ENCODE measurements around the gene MFSD1.

MFSD1 gene

GRCh38 chr3:158802409-158803268 is 785 bp downstream of the MFSD1 start:
- H3K4me3 ChIP-seq (ENCODE audit: low read length) = peak overlapping the region; percentile 92
- H3K9me3 ChIP-seq (ENCODE audit: insufficient read depth, low read length) = no peaks in the 10 kb centered on the region
- H3K4me2 ChIP-seq (ENCODE audit: low read length) = peak overlapping the region; percentile 81
- peak overlapping the region; percentile 49 for H3K9ac ChIP-seq (ENCODE audit: low read length)
- no peak overlapping the region for H3K27ac ChIP-seq (ENCODE audit: low read length)
- TF ChIP-seq EZH2phosphoT487 (IDR thresholded peaks at IDR 0.05; ENCODE audit: low read depth) = no peak
- no peak for TF ChIP-seq CTCF (IDR thresholded peaks at IDR 0.05; ENCODE audit: low read depth, low read length)
- peaks cover 14% of the 10 kb centered on the region for H3K4me1 ChIP-seq (ENCODE audit: low read length)
- H3K36me3 ChIP-seq (replicated peaks; ENCODE audit: low read depth, low read length) = peaks cover 5% of the 10 kb centered on the region
- H3K79me2 ChIP-seq (ENCODE audit: low read length) = peaks cover 14% of the 10 kb centered on the region
- peak overlapping the region; percentile 76 for H2AFZ ChIP-seq (ENCODE audit: low read depth, low read length)
- H4K20me1 ChIP-seq (ENCODE audit: insufficient read depth, low read length) = no peaks in the 10 kb centered on the region
- H3K27me3 ChIP-seq (ENCODE audit: low read depth, low read length) = no peaks in the 10 kb centered on the region

GRCh38 chr3:158804441-158804840 is 2.6 kb downstream of the MFSD1 start:
- no peak overlapping the region for H3K4me2 ChIP-seq (ENCODE audit: low read length)
- no peaks in the 10 kb centered on the region for H3K9me3 ChIP-seq (ENCODE audit: insufficient read depth, low read length)
- H3K36me3 ChIP-seq (replicated peaks; ENCODE audit: low read depth, low read length) = peaks cover 15% of the 10 kb centered on the region
- H3K9ac ChIP-seq (ENCODE audit: low read length) = no peak overlapping the region
- peaks cover 14% of the 10 kb centered on the region for H3K79me2 ChIP-seq (ENCODE audit: low read length)
- H3K27me3 ChIP-seq (ENCODE audit: low read depth, low read length) = no peaks in the 10 kb centered on the region
- no peak overlapping the region for H3K4me3 ChIP-seq (ENCODE audit: low read length)
- no peak overlapping the region for H3K27ac ChIP-seq (ENCODE audit: low read length)
- no peaks in the 10 kb centered on the region for H4K20me1 ChIP-seq (ENCODE audit: insufficient read depth, low read length)
- peaks cover 14% of the 10 kb centered on the region for H3K4me1 ChIP-seq (ENCODE audit: low read length)
- no peak for TF ChIP-seq EZH2phosphoT487 (IDR thresholded peaks at IDR 0.05; ENCODE audit: low read depth)
- no peak for TF ChIP-seq CTCF (IDR thresholded peaks at IDR 0.05; ENCODE audit: low read depth, low read length)
- H2AFZ ChIP-seq (ENCODE audit: low read depth, low read length) = no peak overlapping the region

GRCh38 chr3:158808697-158809096 is 6.8 kb downstream of the MFSD1 start:
- no peaks in the 10 kb centered on the region; the same call in 1 of the 2 replicates for H3K79me2 ChIP-seq (ENCODE audit: low read length)
- H3K27me3 ChIP-seq (ENCODE audit: low read depth, low read length) = no peaks in the 10 kb centered on the region
- peaks cover 27% of the 10 kb centered on the region for H3K36me3 ChIP-seq (replicated peaks; ENCODE audit: low read depth, low read length)
- H4K20me1 ChIP-seq (ENCODE audit: insufficient read depth, low read length) = no peaks in the 10 kb centered on the region
- H3K4me2 ChIP-seq (ENCODE audit: low read length) = no peak overlapping the region
- no peak overlapping the region for H3K27ac ChIP-seq (ENCODE audit: low read length)
- H3K9ac ChIP-seq (ENCODE audit: low read length) = no peak overlapping the region
- H3K9me3 ChIP-seq (ENCODE audit: insufficient read depth, low read length) = no peaks in the 10 kb centered on the region
- TF ChIP-seq CTCF (IDR thresholded peaks at IDR 0.05; ENCODE audit: low read depth, low read length) (no peak), EZH2phosphoT487 (IDR thresholded peaks at IDR 0.05; ENCODE audit: low read depth) (no peak)
- H2AFZ ChIP-seq (ENCODE audit: low read depth, low read length) = no peak overlapping the region
- H3K4me1 ChIP-seq (ENCODE audit: low read length) = peaks cover 8% of the 10 kb centered on the region; the same call in 1 of the 2 replicates
- no peak overlapping the region for H3K4me3 ChIP-seq (ENCODE audit: low read length)

- TF ChIP-seq CTCF (IDR thresholded peaks at IDR 0.05; ENCODE audit: low read depth, low read length) = no peak
- TF ChIP-seq EZH2phosphoT487 (IDR thresholded peaks at IDR 0.05; ENCODE audit: low read depth) = no peak
- Histone ChIP-seq H3K27me3 (ENCODE audit: low read depth, low read length) (no peaks in the 10 kb centered on the region), H2AFZ (ENCODE audit: low read depth, low read length) (no peak overlapping the region), H4K20me1 (ENCODE audit: insufficient read depth, low read length) (no peaks in the 10 kb centered on the region), H3K79me2 (ENCODE audit: low read length) (no peaks in the 10 kb centered on the region), H3K4me2 (ENCODE audit: low read length) (no peak overlapping the region), H3K27ac (ENCODE audit: low read length) (no peak overlapping the region), H3K4me3 (ENCODE audit: low read length) (no peak overlapping the region), H3K4me1 (ENCODE audit: low read length) (peaks cover 8% of the 10 kb centered on the region; the same call in 1 of the 2 replicates), H3K9ac (ENCODE audit: low read length) (no peak overlapping the region), H3K36me3 (replicated peaks; ENCODE audit: low read depth, low read length) (peaks cover 25% of the 10 kb centered on the region), H3K9me3 (ENCODE audit: insufficient read depth, low read length) (no peaks in the 10 kb centered on the region)
These were observed 7.8 kb downstream of the MFSD1 start for GRCh38 chr3:158809642-158810041.
